ENCODE measurements around the gene HUS1.

Gene HUS1

GRCh38 chr7:47967123-47967522 lies 12.3 kb downstream of the HUS1 start:
- no peak for TF ChIP-seq POLR2A (IDR thresholded peaks at IDR 0.05; ENCODE audit: low read depth, low read length)
- DNase-seq (ENCODE audit: insufficient read length, low spot score) (no peak), FAIRE-seq (no peak)

- no peak for TF ChIP-seq POLR2A (IDR thresholded peaks at IDR 0.05; ENCODE audit: low read depth, low read length)
- DNase-seq (ENCODE audit: insufficient read length, low spot score) (no peak), FAIRE-seq (no peak)
Measured at GRCh38 chr7:47965456-47965855, 14.0 kb downstream of the HUS1 start.

- no peak for TF ChIP-seq POLR2A (IDR thresholded peaks at IDR 0.05; ENCODE audit: low read depth, low read length)
- no peak for FAIRE-seq
- DNase-seq (ENCODE audit: insufficient read length, low spot score), result no peak
Measured at GRCh38 chr7:47962262-47962661, 17.2 kb downstream of the HUS1 start.

GRCh38 chr7:47957156-47957555 lies 22.3 kb downstream of the HUS1 start:
- no peak for FAIRE-seq
- no peak for TF ChIP-seq POLR2A (IDR thresholded peaks at IDR 0.05; ENCODE audit: low read depth, low read length)
- no peak for DNase-seq (ENCODE audit: insufficient read length, low spot score)

DNA sequence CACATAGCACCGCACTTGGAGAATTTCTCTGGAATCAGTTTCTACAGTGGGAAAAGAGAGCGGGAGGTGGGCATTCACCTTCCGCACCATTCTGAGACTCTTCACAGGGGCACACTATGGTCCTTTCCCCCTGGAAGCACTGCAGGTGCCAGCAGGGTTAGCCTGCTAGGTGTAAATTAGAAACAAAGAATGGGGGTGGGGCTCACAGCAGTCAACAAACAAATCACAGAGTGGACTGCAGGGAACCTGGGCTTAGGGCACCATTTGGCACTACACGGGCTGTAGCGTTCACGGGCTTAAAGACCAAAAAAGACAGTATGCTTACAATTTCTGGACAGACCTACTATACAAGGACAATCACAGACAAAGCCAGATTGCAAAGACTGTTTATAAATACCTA lies 23.2 kb downstream of the HUS1 start:
- no peak for TF ChIP-seq POLR2A (IDR thresholded peaks at IDR 0.05; ENCODE audit: low read depth, low read length)
- DNase-seq (ENCODE audit: insufficient read length, low spot score) (no peak), FAIRE-seq (no peak)

DNA sequence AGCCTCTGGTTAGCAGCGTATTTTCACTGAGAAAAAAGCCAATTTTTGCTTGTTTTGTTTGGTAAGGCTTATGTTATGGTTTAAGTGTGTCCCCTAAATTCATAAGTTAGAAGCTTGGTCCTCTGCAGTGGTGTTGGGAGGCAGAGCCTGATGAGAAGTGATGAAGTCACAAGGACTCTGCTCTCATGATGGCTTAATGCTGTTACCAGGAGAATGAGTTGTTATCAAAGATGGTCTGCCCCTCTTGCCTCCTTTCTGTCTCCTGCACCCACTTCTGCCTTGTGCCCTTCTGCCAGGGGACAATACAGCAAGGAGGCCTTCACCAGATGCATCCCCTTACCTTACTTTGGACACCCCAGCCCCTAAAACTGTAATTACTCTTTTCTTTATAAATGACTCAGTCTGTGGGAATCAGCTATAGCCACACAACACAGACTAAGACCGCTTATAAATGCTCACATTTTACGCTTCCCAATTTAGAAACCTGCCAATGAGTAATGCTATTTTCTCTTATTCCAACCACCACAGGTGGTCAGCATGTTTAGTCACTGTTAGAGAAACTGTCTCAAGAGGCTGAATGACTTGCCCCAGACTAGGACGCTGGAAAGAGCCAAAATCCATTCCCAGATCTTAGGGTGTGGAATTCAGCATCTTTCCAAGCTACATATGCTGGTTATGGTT lies 25.0 kb downstream of the HUS1 start:
- FAIRE-seq, result no peak
- no peak for TF ChIP-seq POLR2A (IDR thresholded peaks at IDR 0.05; ENCODE audit: low read depth, low read length)
- peak; percentile 68 for DNase-seq (ENCODE audit: insufficient read length, low spot score)

DNA sequence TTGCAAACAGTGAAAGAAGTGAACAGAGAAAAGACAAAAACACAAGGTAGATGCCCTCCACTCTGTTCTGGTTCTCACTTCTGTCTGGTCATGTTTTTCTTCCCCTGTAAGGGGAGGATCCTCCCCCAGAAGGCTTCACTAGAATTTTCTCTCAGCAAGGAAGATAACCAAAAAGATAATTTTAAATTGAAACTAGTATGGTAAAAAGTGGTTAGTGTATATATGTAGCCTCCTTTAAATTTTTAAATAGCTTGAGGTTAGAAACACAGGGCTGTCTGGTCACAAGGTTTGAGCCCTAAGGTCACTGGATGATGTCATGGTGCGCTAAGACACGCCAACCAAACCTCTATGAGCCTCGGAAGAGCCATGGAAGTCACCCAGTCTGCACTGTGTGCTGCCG lies 25.6 kb downstream of the HUS1 start:
- no peak for TF ChIP-seq POLR2A (IDR thresholded peaks at IDR 0.05; ENCODE audit: low read depth, low read length)
- DNase-seq (ENCODE audit: insufficient read length, low spot score) (no peak), FAIRE-seq (no peak)

- TF ChIP-seq POLR2A (IDR thresholded peaks at IDR 0.05; ENCODE audit: low read depth, low read length), result no peak
- no peak for FAIRE-seq
Measured at GRCh38 chr7:47952224-47952623, 27.2 kb downstream of the HUS1 start.

DNA sequence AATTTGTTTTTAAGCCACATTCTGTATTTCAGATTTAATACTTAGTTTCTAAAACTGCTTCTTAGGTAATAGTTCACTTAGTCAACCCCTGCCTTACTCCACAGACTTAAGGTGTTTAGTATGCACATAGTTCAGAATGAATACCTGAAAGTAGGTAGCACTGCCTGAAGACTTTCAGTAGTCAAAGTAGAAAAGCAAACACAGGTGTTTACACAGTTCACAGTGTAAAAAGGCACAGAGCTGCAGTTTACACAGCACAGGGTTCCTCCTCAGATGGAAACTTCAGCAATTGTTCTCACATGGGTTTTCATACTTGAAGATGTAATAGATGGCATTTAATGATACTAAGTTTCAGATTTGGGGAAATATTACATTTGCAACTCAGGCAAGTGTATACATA lies 28.0 kb downstream of the HUS1 start:
- TF ChIP-seq POLR2A (IDR thresholded peaks at IDR 0.05; ENCODE audit: low read depth, low read length), result no peak
- FAIRE-seq (no peak), DNase-seq (ENCODE audit: insufficient read length, low spot score) (no peak)

More at GRCh38 chr7:47952224-47952623, 27.2 kb downstream of the HUS1 start:
- no peak for DNase-seq (ENCODE audit: insufficient read length, low spot score)

GRCh38 chr7:47950714-47951113 lies 28.7 kb downstream of the HUS1 start:
- FAIRE-seq (no peak), DNase-seq (ENCODE audit: insufficient read length, low spot score) (no peak)
- no peak for TF ChIP-seq POLR2A (IDR thresholded peaks at IDR 0.05; ENCODE audit: low read depth, low read length)

DNA sequence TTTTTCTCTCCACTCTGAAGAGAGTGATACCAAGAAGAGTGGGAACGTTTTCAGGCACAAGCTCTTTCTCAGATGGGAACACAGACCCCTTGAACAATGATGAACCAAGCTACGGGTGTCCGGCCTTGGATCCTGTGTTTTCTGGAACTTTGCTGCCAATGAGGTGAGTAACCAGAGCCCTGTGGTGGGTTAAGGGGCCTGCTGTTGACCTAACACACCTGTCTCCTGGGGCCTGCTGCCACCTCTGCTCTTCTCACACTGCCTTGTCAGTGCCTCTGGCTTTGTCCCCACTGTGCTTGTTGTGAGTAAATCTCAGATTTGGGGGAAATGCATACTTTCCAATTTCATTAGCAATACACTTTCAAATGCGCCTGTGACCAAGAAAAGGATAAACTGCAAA lies 29.7 kb downstream of the HUS1 start:
- no peak for DNase-seq (ENCODE audit: insufficient read length, low spot score)
- FAIRE-seq, result no peak

GRCh38 chr7:47948141-47948790 lies 31.1 kb downstream of the HUS1 start, which contains the start of gene PKD1L1:
TSS of gene PKD1L1 (minus strand) at chr7:47948466. CDS start at chr7:47948440, 26 bp downstream.
- FAIRE-seq (no peak), DNase-seq (ENCODE audit: insufficient read length, low spot score) (no peak)
- no peak for TF ChIP-seq POLR2A (IDR thresholded peaks at IDR 0.05; ENCODE audit: low read depth, low read length)

More for the DNA sequence above, 29.7 kb downstream of the HUS1 start:
- no peak for TF ChIP-seq POLR2A (IDR thresholded peaks at IDR 0.05; ENCODE audit: low read depth, low read length)

GRCh38 chr7:47947355-47947749 lies 32.1 kb downstream of the HUS1 start:
- no peak for TF ChIP-seq POLR2A (IDR thresholded peaks at IDR 0.05; ENCODE audit: low read depth, low read length)
- FAIRE-seq, result no peak
- DNase-seq (ENCODE audit: insufficient read length, low spot score), result no peak

GRCh38 chr7:47946581-47947354 lies 32.6 kb downstream of the HUS1 start:
- DNase-seq (ENCODE audit: insufficient read length, low spot score) (no peak), FAIRE-seq (no peak)
- TF ChIP-seq POLR2A (IDR thresholded peaks at IDR 0.05; ENCODE audit: low read depth, low read length), result no peak
